ENCODE measurements around the gene SETD2. TPM values are rescaled to one million over a fixed set of nuclear protein-coding genes. Genes with fewer than 3 reads are reported as not detected.
"Not testable (repeated sequence)": the region's sequence is repeated elsewhere in the genome, so short reads cannot be mapped to it uniquely, and the experiment has no call there.

SETD2 gene
- total RNA-seq, 1 donor from 2014 or later: 19.7 TPM

- no peak for TF ChIP-seq CTCF (IDR thresholded peaks at IDR 0.05; ENCODE audit: insufficient read depth, low read length, severe bottlenecking)
- Histone ChIP-seq H3K27me3 (ENCODE audit: control insufficient read depth, insufficient read depth, low read length) (no peaks in the 10 kb centered on the region), H3K36me3 (ENCODE audit: control insufficient read depth, insufficient read depth, low read length) (no peaks in the 10 kb centered on the region), H3K4me3 (ENCODE audit: low read depth, low read length) (no peak overlapping the region)
- FAIRE-seq (no peak), DNase-seq (ENCODE audit: low read depth) (no peak)
These were observed 31.1 kb upstream of the SETD2 start for GRCh38 chr3:47194994-47195393.

- H3K36me3 ChIP-seq (ENCODE audit: control insufficient read depth, insufficient read depth, low read length): no peaks in the 10 kb centered on the region
- no peak for FAIRE-seq
- no peak for TF ChIP-seq CTCF (IDR thresholded peaks at IDR 0.05; ENCODE audit: insufficient read depth, low read length, severe bottlenecking)
- H3K4me3 ChIP-seq (ENCODE audit: low read depth, low read length): no peak overlapping the region
- no peaks in the 10 kb centered on the region for H3K27me3 ChIP-seq (ENCODE audit: control insufficient read depth, insufficient read depth, low read length)
- DNase-seq (ENCODE audit: low read depth): peak; percentile 29
These were observed 30.3 kb upstream of the SETD2 start for GRCh38 chr3:47193871-47194859.

GRCh38 chr3:47186285-47186684, 22.4 kb upstream of the SETD2 start:
- DNase-seq (ENCODE audit: low read depth) (no peak), FAIRE-seq (no peak)
- TF ChIP-seq CTCF (IDR thresholded peaks at IDR 0.05; ENCODE audit: insufficient read depth, low read length, severe bottlenecking): no peak
- H3K36me3 ChIP-seq (ENCODE audit: control insufficient read depth, insufficient read depth, low read length): no peaks in the 10 kb centered on the region
- no peak overlapping the region for H3K4me3 ChIP-seq (ENCODE audit: low read depth, low read length)
- H3K27me3 ChIP-seq (ENCODE audit: control insufficient read depth, insufficient read depth, low read length): no peaks in the 10 kb centered on the region

GRCh38 chr3:47181685-47182084, 17.8 kb upstream of the SETD2 start:
- H3K27me3 ChIP-seq (ENCODE audit: control insufficient read depth, insufficient read depth, low read length); H3K4me3 ChIP-seq (ENCODE audit: low read depth, low read length); H3K36me3 ChIP-seq (ENCODE audit: control insufficient read depth, insufficient read depth, low read length); DNase-seq (ENCODE audit: low read depth); FAIRE-seq: not testable (repeated sequence)

- not testable (repeated sequence) for H3K4me3 ChIP-seq (ENCODE audit: low read depth, low read length); H3K27me3 ChIP-seq (ENCODE audit: control insufficient read depth, insufficient read depth, low read length); DNase-seq (ENCODE audit: low read depth); FAIRE-seq; H3K36me3 ChIP-seq (ENCODE audit: control insufficient read depth, insufficient read depth, low read length)
These were observed 16.1 kb upstream of the SETD2 start for GRCh38 chr3:47180011-47180410.

- Histone ChIP-seq H3K4me3 (ENCODE audit: low read depth, low read length) (no peak overlapping the region), H3K27me3 (ENCODE audit: control insufficient read depth, insufficient read depth, low read length) (no peaks in the 10 kb centered on the region), H3K36me3 (ENCODE audit: control insufficient read depth, insufficient read depth, low read length) (no peaks in the 10 kb centered on the region)
- FAIRE-seq: no peak
- no peak for DNase-seq (ENCODE audit: low read depth)
- no peak for TF ChIP-seq CTCF (IDR thresholded peaks at IDR 0.05; ENCODE audit: insufficient read depth, low read length, severe bottlenecking)
These were observed 12.7 kb upstream of the SETD2 start for GRCh38 chr3:47176582-47176981.
